ENCODE data around the gene DOCK2. TPM values are rescaled to one million over a fixed set of nuclear protein-coding genes. Genes with fewer than 3 reads are reported as not detected.

DOCK2 gene
- total and polyA plus RNA-seq, 9 of the 15 experiments (the other 6 are each of a cell fraction or from before 2014, with no cell fraction given) = 4.5 to 42.6 (median 20.5) TPM

DNA sequence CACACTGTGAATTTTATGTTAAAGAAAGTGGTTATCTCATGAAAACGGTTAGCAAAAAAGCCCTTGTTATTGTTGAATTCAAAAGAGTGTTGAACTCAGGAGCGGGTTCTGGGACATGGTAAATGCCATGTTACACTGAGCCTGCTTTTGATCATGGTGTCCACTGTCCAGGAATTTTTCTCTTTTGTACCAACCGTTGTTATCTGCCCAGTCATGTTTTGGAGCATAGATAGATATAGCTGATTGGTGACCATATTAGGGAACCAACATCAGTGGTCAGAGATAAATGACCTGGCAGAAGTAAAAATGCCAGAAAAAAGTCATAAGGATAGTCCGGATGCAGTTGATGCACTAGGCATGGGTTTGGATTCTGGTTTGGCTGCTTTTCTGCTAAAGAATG, 29.3 kb downstream of the DOCK2 start (continued):
- TF ChIP-seq NFE2 (IDR thresholded peaks at IDR 0.05; ENCODE audit: low read depth) = peak; percentile 68
- TF ChIP-seq MAFK (IDR thresholded peaks at IDR 0.05; ENCODE audit: low read length) = 0 out of 2 replicates have a peak, but pooled peaks have one; percentile 35
- TF ChIP-seq ELF4 (CRISPR knock-in tag; IDR thresholded peaks at IDR 0.05) = 0 out of 2 replicates have a peak, but pooled peaks have one; percentile 23
- TF ChIP-seq, protein P1, sequence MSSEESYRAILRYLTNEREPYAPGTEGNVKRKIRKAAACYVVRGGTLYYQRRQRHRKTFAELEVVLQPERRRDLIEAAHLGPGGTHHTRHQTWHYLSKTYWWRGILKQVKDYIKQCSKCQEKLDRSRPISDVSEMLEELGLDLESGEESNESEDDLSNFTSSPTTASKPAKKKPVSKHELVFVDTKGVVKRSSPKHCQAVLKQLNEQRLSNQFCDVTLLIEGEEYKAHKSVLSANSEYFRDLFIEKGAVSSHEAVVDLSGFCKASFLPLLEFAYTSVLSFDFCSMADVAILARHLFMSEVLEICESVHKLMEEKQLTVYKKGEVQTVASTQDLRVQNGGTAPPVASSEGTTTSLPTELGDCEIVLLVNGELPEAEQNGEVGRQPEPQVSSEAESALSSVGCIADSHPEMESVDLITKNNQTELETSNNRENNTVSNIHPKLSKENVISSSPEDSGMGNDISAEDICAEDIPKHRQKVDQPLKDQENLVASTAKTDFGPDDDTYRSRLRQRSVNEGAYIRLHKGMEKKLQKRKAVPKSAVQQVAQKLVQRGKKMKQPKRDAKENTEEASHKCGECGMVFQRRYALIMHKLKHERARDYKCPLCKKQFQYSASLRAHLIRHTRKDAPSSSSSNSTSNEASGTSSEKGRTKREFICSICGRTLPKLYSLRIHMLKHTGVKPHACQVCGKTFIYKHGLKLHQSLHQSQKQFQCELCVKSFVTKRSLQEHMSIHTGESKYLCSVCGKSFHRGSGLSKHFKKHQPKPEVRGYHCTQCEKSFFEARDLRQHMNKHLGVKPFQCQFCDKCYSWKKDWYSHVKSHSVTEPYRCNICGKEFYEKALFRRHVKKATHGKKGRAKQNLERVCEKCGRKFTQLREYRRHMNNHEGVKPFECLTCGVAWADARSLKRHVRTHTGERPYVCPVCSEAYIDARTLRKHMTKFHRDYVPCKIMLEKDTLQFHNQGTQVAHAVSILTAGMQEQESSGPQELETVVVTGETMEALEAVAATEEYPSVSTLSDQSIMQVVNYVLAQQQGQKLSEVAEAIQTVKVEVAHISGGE (CRISPR knock-in tag; IDR thresholded peaks at IDR 0.05) = peak in 1 of 3 experiments; percentile 48; a peak in 1 of 6 replicates
- TF ChIP-seq ARID1B (IDR thresholded peaks at IDR 0.05) = peak; percentile 26; the same call in 1 of the 2 replicates
- 0 out of 2 replicates have a peak, but pooled peaks have one; percentile 71 for TF ChIP-seq ZNF41 (CRISPR knock-in tag; conservative IDR thresholded peaks at IDR 0.05)
- TF ChIP-seq SMAD4 (CRISPR knock-in tag; conservative IDR thresholded peaks at IDR 0.05) = no peak
- peak; percentile 39; the same call in 1 of the 2 replicates for TF ChIP-seq MAFF (IDR thresholded peaks at IDR 0.05; ENCODE audit: low read length)
- no peak for TF ChIP-seq HDAC2 (IDR thresholded peaks at IDR 0.05)
- TF ChIP-seq ZNF766 (CRISPR knock-in tag; conservative IDR thresholded peaks at IDR 0.05) = 0 out of 2 replicates have a peak, but pooled peaks have one; percentile 55
- TF ChIP-seq, protein P2, sequence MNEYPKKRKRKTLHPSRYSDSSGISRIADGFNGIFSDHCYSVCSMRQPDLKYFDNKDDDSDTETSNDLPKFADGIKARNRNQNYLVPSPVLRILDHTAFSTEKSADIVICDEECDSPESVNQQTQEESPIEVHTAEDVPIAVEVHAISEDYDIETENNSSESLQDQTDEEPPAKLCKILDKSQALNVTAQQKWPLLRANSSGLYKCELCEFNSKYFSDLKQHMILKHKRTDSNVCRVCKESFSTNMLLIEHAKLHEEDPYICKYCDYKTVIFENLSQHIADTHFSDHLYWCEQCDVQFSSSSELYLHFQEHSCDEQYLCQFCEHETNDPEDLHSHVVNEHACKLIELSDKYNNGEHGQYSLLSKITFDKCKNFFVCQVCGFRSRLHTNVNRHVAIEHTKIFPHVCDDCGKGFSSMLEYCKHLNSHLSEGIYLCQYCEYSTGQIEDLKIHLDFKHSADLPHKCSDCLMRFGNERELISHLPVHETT (CRISPR knock-in tag; conservative IDR thresholded peaks at IDR 0.05 in 1 of 2, IDR thresholded peaks at IDR 0.05 in 1 of 2) = peak in 1 of 2 experiments; percentile 64; a peak in 2 of 4 replicates
- peak; percentile 28; the same call in 1 of the 2 replicates for TF ChIP-seq TEAD4 (IDR thresholded peaks at IDR 0.05; ENCODE audit: low read length)
- TF ChIP-seq TEAD4 (CRISPR knock-in tag; IDR thresholded peaks at IDR 0.05; ENCODE audit: borderline replicate concordance) = no peak
- 0 out of 2 replicates have a peak, but pooled peaks have one; percentile 42 for TF ChIP-seq BACH1 (tag; IDR thresholded peaks at IDR 0.05)
- peak; percentile 24; the same call in 1 of the 2 replicates for TF ChIP-seq GABPA (tag; conservative IDR thresholded peaks at IDR 0.05; ENCODE audit: low read depth)

All from K562 (cell line).